Loucy (cell line): Measurements from ENCODE around the gene ORC2.

Source experiments
- H2AFZ ChIP-seq: fragments of 200-600 bp; sonication (generic); 2 replicates; pipeline ENCODE4 v1.6.0; 2016; ENCODE audit warnings: antibody characterized with exemption, mild to moderate bottlenecking, low read length, moderate library complexity
- H3F3A ChIP-seq: fragments of 200-600 bp; 2 replicates; pipeline ENCODE4 v1.6.0; 2016; ENCODE audit warnings: antibody characterized with exemption, low read depth, mild to moderate bottlenecking
- H3K27me3 ChIP-seq: fragments of 200-600 bp; sonication (generic); 2 replicates; pipeline ENCODE4 v1.6.1; 2014; ENCODE audit warnings: low read length, mild to moderate bottlenecking; ENCODE audit not compliant: insufficient read depth, poor library complexity, severe bottlenecking
- H3K36me3 ChIP-seq: fragments of 200-600 bp; sonication (generic); 2 replicates; pipeline ENCODE4 v1.6.1; 2016; ENCODE audit warnings: low read length; ENCODE audit not compliant: insufficient read depth
- H3K4me1 ChIP-seq: fragments of 200-600 bp; sonication (generic); 2 replicates; pipeline ENCODE4 v1.5.1; 2014; ENCODE audit warnings: low read length, mild to moderate bottlenecking; ENCODE audit not compliant: insufficient read depth, poor library complexity, severe bottlenecking
- H3K4me2 ChIP-seq: fragments of 200-600 bp; sonication (generic); 2 replicates; pipeline ENCODE4 v1.6.0; 2014; ENCODE audit warnings: antibody characterized with exemption, low read length, low read depth, mild to moderate bottlenecking; ENCODE audit not compliant: poor library complexity, severe bottlenecking
- H3K4me3 ChIP-seq: fragments of 200-600 bp; sonication (generic); 2 replicates; pipeline ENCODE4 v1.5.1; 2014; ENCODE audit warnings: low read length, mild to moderate bottlenecking, mixed read lengths; ENCODE audit not compliant: poor library complexity, severe bottlenecking
- H3K79me2 ChIP-seq: fragments of 200-600 bp; sonication (generic); 2 replicates; pipeline ENCODE4 v1.6.1; 2014; ENCODE audit warnings: low read length; ENCODE audit not compliant: insufficient read depth
- H3K9ac ChIP-seq: fragments of 200-600 bp; sonication (generic); 2 replicates; pipeline ENCODE4 v1.6.0; 2014; ENCODE audit warnings: mild to moderate bottlenecking, low read depth, low read length, moderate library complexity; ENCODE audit not compliant: poor library complexity, severe bottlenecking
- H3K9me2 ChIP-seq: fragments of 200-600 bp; sonication (generic); replicated peaks from 2 replicates; pipeline ENCODE4 v1.6.1; 2016; ENCODE audit warnings: low read depth, low read length, mixed read lengths
- H3K9me3 ChIP-seq: fragments of 200-600 bp; sonication (generic); 2 replicates; pipeline ENCODE4 v1.6.1; 2014; ENCODE audit warnings: mild to moderate bottlenecking, antibody characterized with exemption, low read length, low read depth; ENCODE audit not compliant: insufficient read depth
- H4K20me1 ChIP-seq: fragments of 200-600 bp; sonication (generic); 2 replicates; pipeline ENCODE4 v1.6.0; 2014; ENCODE audit warnings: antibody characterized with exemption, low read length, mild to moderate bottlenecking; ENCODE audit not compliant: insufficient read depth, poor library complexity, severe bottlenecking
- EZH2phosphoT487 ChIP-seq: fragments of 200-600 bp; IDR thresholded peaks from 2 replicates; pipeline ENCODE4 v1.6.1; 2018; ENCODE audit warnings: antibody characterized with exemption, mild to moderate bottlenecking, moderate library complexity, borderline replicate concordance
- TF ChIP-seq, protein P1 (sequence below): fragments of 200-600 bp; sonication (generic); conservative IDR thresholded peaks from 2 replicates; pipeline ENCODE4 v1.5.1; 2014; ENCODE audit warnings: mild to moderate bottlenecking, antibody characterized with exemption, low read length

The ORC2 gene

DNA sequence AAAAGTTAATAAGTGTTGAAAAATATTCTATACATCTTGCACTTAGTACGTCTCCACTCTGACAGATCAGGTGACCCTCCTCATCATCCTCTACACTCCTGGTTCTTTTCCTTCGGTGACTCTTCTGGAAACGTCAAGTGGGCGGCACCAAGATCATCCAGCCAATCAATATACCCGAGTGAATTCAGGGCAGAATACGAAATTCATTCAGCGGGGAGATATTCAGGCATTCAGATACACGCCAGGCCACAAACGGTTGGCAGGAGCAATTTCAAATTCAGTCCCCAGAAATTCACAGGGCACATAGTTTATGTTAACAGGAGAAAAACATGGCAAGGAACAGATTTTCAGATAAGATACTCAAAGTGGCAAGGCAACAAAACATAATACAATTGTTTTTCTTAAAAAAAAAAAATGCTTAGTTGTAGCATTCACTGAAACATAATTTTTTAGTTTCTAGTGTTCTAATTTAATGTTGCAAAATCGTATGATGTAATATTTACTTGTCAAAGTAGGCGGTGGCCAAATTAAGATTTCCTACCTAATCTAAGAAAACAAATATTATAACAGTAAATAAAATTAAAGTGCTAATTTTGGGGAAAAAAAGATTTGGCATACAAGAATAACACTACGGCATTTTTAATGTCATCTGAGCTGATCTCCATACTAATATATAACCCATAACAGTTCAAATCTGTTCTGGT lies 103.2 kb downstream of the ORC2 start:
- Histone ChIP-seq H3F3A (no peaks in the 10 kb centered on the region), H3K79me2 (peaks cover 89% of the 10 kb centered on the region), H3K4me3 (peak overlapping the region; percentile 97), H3K4me2 (peak overlapping the region; percentile 93), H3K9ac (peak overlapping the region; percentile 95), H4K20me1 (peaks cover 82% of the 10 kb centered on the region), H3K9me3 (no peaks in the 10 kb centered on the region), H3K36me3 (peaks cover 61% of the 10 kb centered on the region), H3K27me3 (peaks cover 12% of the 10 kb centered on the region), H3K4me1 (peaks cover 47% of the 10 kb centered on the region), H3K9me2 (no peaks in the 10 kb centered on the region), H2AFZ (no peak overlapping the region)
- TF ChIP-seq EZH2phosphoT487 = no peak
- TF ChIP-seq, protein P1, sequence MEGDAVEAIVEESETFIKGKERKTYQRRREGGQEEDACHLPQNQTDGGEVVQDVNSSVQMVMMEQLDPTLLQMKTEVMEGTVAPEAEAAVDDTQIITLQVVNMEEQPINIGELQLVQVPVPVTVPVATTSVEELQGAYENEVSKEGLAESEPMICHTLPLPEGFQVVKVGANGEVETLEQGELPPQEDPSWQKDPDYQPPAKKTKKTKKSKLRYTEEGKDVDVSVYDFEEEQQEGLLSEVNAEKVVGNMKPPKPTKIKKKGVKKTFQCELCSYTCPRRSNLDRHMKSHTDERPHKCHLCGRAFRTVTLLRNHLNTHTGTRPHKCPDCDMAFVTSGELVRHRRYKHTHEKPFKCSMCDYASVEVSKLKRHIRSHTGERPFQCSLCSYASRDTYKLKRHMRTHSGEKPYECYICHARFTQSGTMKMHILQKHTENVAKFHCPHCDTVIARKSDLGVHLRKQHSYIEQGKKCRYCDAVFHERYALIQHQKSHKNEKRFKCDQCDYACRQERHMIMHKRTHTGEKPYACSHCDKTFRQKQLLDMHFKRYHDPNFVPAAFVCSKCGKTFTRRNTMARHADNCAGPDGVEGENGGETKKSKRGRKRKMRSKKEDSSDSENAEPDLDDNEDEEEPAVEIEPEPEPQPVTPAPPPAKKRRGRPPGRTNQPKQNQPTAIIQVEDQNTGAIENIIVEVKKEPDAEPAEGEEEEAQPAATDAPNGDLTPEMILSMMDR = no peak
